Gastrocnemius medialis (tissue), 4 donors: ENCODE results near the gene SMURF2. TPM values are rescaled to one million over a fixed set of nuclear protein-coding genes. Genes with fewer than 3 reads are reported as not detected.

Experiments used
- ATAC-seq, 2 donors: fragments of 150-250 bp; one replicate each; pipeline ENCODE4 v1.9.1; 2016
- DNase-seq, 2 donors: peaks; one replicate each; pipeline ENCODE4 v3.0.0-alpha.2; 2019
- H3K27ac ChIP-seq, 4 donors: fragments of 200-600 bp; sonication (generic); 1 replicate in 1 of 4; 2 replicates in 3 of 4; pipeline ENCODE4 v1.5.1; 2016 to 2018; ENCODE audit warnings: mild to moderate bottlenecking in 2 of 4, moderate library complexity in 1 of 4
- H3K27me3 ChIP-seq, 3 donors: fragments of 200-600 bp; sonication (generic) in 2 of 3; 1 replicate in 1 of 3; 2 replicates in 2 of 3; pipeline versions ENCODE4 v1.5.1 to v1.6.0; 2016 to 2019; ENCODE audit warnings: mild to moderate bottlenecking in 1 of 3, moderate library complexity in 1 of 3
- H3K36me3 ChIP-seq, 2 donors: fragments of 200-600 bp; sonication (generic) in 1 of 2; one replicate each; pipeline ENCODE4 v1.5.1; 2017 to 2018
- H3K4me1 ChIP-seq, 2 donors: fragments of 200-600 bp; sonication (generic) in 1 of 2; one replicate each; pipeline ENCODE4 v1.5.1; 2016 to 2017; ENCODE audit warnings: mild to moderate bottlenecking in 2 of 2
- H3K4me3 ChIP-seq, 4 donors: fragments of 200-600 bp; sonication (generic) in 3 of 4; 1 replicate in 1 of 4; 2 replicates in 3 of 4; pipeline ENCODE4 v1.5.1; 2016 to 2019; ENCODE audit warnings: mild to moderate bottlenecking in 2 of 4
- H3K9me3 ChIP-seq, 3 donors: fragments of 200-600 bp; sonication (generic) in 2 of 3; 1 replicate in 1 of 3; 2 replicates in 2 of 3; pipeline ENCODE4 v1.5.1; 2016 to 2019
- POLR2A ChIP-seq, 2 donors: fragments of 450-650 bp; IDR thresholded peaks; one replicate each; pipeline ENCODE4 v1.6.1; 2017; ENCODE audit warnings: antibody characterized with exemption in 2 of 2, mild to moderate bottlenecking in 2 of 2, moderate library complexity in 2 of 2
- in situ Hi-C, 4 donors: fragments of 200-750 bp; cut with MboI; loops; one replicate each; pipeline versions ENCODE4 v1.15.0 to v1.8.0; 2017; ENCODE audit warnings: low sequenced_read_pairs in 4 of 4
- intact Hi-C: fragments of 100-400 bp; cut with DNase I; formaldehyde crosslinking; loops from one replicate; pipeline ENCODE4 v1.15.1; 2023; ENCODE audit warnings: low total_unique reads
- total RNA-seq, 4 donors: library from RNA; depleted of rRNA; stranded (reverse); fragments of >200 nt; gene quantifications; one replicate each; pipeline versions ENCODE4 v1.1.0 to v1.2.3, GENCODE V29; 2016
- TF ChIP-seq, protein P1 (sequence below), 5 experiments: fragments of 450-650 bp in 3 of 5; fragments of 200-600 bp in 2 of 5; sonication (generic) in 2 of 5; IDR thresholded peaks in 4 of 5; conservative IDR thresholded peaks in 1 of 5; 1 replicate in 4 of 5; 2 replicates in 1 of 5; pipeline ENCODE4 v1.5.1; 2016 to 2019; ENCODE audit warnings: antibody characterized with exemption in 5 of 5, mild to moderate bottlenecking in 3 of 5, moderate library complexity in 3 of 5

Gene SMURF2
- total RNA-seq, 4 donors from 2014 or later, result 8.9 to 15.3 (median 11.4) TPM

DNA sequence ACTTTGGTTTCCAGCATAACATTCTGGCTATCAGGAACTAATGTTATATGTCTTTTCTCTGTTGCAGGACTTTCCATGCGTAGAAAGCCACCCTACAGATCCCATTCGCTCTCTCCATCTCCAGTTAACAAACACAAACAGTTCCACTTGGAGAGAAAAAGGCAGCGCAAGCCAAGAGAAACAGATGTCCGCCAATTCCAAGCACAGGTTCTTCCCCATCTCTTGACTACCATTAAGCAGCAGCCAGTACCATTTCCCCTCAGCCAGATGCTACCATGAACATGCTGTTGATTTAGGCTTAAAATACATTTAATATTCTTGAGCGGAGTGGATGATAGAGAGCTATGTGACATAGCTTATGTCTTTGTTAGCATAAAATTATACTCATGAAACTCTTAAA, 132.9 kb downstream of the SMURF2 start:
- no peak overlapping the region for H3K4me3 ChIP-seq
- in situ Hi-C loops, result no loop called here
- no peaks in the 10 kb centered on the region for H3K4me1 ChIP-seq
- DNase-seq (no peak), ATAC-seq (no peak)
- H3K9me3 ChIP-seq, result no peaks in the 10 kb centered on the region
- no peak overlapping the region for H3K27ac ChIP-seq
- no peak for TF ChIP-seq POLR2A (IDR thresholded peaks at IDR 0.05)
- TF ChIP-seq, protein P1, sequence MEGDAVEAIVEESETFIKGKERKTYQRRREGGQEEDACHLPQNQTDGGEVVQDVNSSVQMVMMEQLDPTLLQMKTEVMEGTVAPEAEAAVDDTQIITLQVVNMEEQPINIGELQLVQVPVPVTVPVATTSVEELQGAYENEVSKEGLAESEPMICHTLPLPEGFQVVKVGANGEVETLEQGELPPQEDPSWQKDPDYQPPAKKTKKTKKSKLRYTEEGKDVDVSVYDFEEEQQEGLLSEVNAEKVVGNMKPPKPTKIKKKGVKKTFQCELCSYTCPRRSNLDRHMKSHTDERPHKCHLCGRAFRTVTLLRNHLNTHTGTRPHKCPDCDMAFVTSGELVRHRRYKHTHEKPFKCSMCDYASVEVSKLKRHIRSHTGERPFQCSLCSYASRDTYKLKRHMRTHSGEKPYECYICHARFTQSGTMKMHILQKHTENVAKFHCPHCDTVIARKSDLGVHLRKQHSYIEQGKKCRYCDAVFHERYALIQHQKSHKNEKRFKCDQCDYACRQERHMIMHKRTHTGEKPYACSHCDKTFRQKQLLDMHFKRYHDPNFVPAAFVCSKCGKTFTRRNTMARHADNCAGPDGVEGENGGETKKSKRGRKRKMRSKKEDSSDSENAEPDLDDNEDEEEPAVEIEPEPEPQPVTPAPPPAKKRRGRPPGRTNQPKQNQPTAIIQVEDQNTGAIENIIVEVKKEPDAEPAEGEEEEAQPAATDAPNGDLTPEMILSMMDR (IDR thresholded peaks at IDR 0.05 in 4 of 5, conservative IDR thresholded peaks at IDR 0.05 in 1 of 5), result no peak
- intact Hi-C loops, result no loop called here
- H3K36me3 ChIP-seq, result peaks cover 0 to 98% of the 10 kb centered on the region in 2 donors
- H3K27me3 ChIP-seq, result no peaks in the 10 kb centered on the region

DNA sequence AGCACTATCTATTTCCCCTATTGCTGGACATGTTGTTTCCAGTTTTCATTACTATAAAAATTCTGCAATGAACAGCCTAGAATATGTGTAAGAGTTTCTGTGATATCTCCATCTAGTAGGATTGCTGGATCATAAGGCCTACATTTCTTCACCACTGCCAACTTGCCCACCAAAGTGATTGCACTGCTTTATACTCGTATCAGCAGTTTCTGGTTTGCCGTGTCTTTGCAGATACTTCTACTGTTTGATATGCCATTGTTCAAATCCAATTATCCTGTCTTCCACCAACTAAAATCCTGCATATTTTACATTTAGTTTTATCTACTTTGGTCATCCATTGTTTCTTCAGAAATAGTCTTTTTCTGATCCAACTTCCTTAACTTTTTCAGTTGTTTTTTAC, 134.2 kb downstream of the SMURF2 start:
- Histone ChIP-seq H3K27ac (no peak overlapping the region), H3K9me3 (no peaks in the 10 kb centered on the region), H3K27me3 (no peaks in the 10 kb centered on the region), H3K36me3 (peaks cover 0 to 98% of the 10 kb centered on the region in 2 donors), H3K4me3 (no peak overlapping the region), H3K4me1 (no peaks in the 10 kb centered on the region)
- no peak for ATAC-seq
- intact Hi-C loops (no loop called here), in situ Hi-C loops (no loop called here)
- TF ChIP-seq POLR2A (IDR thresholded peaks at IDR 0.05), result no peak
- TF ChIP-seq, protein P1 (IDR thresholded peaks at IDR 0.05 in 4 of 5, conservative IDR thresholded peaks at IDR 0.05 in 1 of 5), result no peak
- no peak for DNase-seq

DNA sequence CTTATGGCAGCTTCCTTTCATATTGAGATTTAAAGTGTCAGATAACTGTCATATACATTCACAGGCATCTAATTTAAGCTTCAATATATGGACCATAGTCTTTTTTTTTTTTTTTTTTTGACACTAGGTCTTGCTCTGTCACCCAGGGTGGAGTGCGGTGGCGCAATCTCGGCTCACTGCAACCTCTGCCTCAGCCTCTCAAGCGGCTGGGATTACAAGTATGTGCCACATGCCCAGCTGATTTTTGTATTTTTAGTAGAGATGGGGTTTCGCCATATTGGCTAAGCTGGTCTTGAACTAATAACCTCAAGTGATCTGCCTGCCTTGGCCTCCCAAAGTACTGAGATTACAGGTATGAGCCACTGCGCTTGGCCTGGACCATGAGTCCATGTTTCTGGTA, 141.7 kb downstream of the SMURF2 start:
- TF ChIP-seq, protein P1 (IDR thresholded peaks at IDR 0.05 in 4 of 5, conservative IDR thresholded peaks at IDR 0.05 in 1 of 5), result no peak
- no peak for TF ChIP-seq POLR2A (IDR thresholded peaks at IDR 0.05)
- DNase-seq (peak in 1 of 2 donors; percentile 29), ATAC-seq (peak in 1 of 2 donors; percentile 51)
- Histone ChIP-seq H3K4me3 (no peak overlapping the region), H3K4me1 (no peaks in the 10 kb centered on the region), H3K9me3 (no peaks in the 10 kb centered on the region), H3K27me3 (no peaks in the 10 kb centered on the region), H3K27ac (no peak overlapping the region), H3K36me3 (peaks cover 0 to 83% of the 10 kb centered on the region in 2 donors)
- in situ Hi-C loops, result loop anchor here in 1 of 4 donors (25.0 kb wide), 1 partner anchor 683 kb away; the partner anchor contains the start of genes FTSJ3, PSMC5 and SMARCD2
- intact Hi-C loops, result no loop called here

DNA sequence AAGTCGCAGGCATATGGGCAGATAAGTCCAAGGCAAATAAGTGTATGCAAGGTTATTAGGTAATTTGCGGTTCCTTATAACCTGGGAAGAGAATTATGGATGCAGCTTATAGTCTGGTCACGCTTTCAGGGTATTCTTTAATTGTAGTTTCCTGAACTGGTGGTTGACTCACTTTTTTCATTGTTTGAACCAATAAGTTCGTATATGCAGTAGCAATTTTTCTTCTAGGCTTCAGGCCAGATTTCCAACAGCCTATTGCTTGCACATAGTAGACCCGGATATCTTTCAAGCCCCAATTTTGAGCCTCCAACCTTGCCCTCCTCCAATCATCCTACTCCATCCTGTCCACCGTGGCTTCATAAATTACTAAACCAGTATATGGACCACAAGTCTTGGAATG, 142.5 kb downstream of the SMURF2 start:
- Histone ChIP-seq H3K9me3 (no peaks in the 10 kb centered on the region), H3K27ac (no peak overlapping the region), H3K4me1 (no peaks in the 10 kb centered on the region), H3K27me3 (no peaks in the 10 kb centered on the region), H3K36me3 (peaks cover 0 to 84% of the 10 kb centered on the region in 2 donors), H3K4me3 (no peak overlapping the region)
- intact Hi-C loops, result no loop called here
- no peak for TF ChIP-seq POLR2A (IDR thresholded peaks at IDR 0.05)
- TF ChIP-seq, protein P1 (IDR thresholded peaks at IDR 0.05 in 4 of 5, conservative IDR thresholded peaks at IDR 0.05 in 1 of 5), result no peak
- in situ Hi-C loops, result loop anchor here in 1 of 4 donors (25.0 kb wide), 1 partner anchor 682 kb away; the partner anchor contains the start of genes FTSJ3, PSMC5 and SMARCD2
- ATAC-seq (no peak), DNase-seq (no peak)

DNA sequence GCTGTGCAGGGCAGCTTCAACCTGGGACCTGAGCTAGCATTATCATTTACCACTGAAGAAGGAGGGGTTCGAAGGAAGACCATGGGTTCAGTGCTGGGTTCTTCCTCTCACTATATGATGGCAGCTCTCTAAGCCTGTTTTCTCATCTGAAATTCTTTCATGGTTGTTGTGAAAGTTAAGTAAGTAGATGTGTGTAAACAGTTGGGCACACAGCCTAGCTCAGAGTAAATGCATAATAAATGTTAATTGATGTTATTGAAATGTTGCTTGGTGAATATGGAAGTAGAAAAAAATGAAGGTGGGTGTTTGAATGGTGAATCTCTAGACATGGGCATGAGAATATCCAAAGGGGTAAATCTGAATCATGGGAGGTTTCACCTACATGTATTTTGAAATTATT, 146.3 kb downstream of the SMURF2 start:
- intact Hi-C loops, result no loop called here
- no peak for ATAC-seq
- no peak overlapping the region for H3K27ac ChIP-seq
- no peaks in the 10 kb centered on the region for H3K27me3 ChIP-seq
- in situ Hi-C loops, result loop anchor here in 1 of 4 donors (25.0 kb wide), 1 partner anchor 679 kb away; the partner anchor contains the start of genes FTSJ3, PSMC5 and SMARCD2
- H3K4me1 ChIP-seq, result no peaks in the 10 kb centered on the region
- H3K9me3 ChIP-seq, result no peaks in the 10 kb centered on the region
- DNase-seq, result no peak
- H3K36me3 ChIP-seq, result peaks cover 0 to 84% of the 10 kb centered on the region in 2 donors
- TF ChIP-seq, protein P1 (IDR thresholded peaks at IDR 0.05 in 4 of 5, conservative IDR thresholded peaks at IDR 0.05 in 1 of 5), result no peak
- no peak overlapping the region for H3K4me3 ChIP-seq
